RKO (cell line): Measurements from ENCODE around the gene WT1.
A peak's percentile ranks its signal among the peaks of the same experiment; 100 is the strongest.
"Not testable (repeated sequence)": the region's sequence is repeated elsewhere in the genome, so short reads cannot be mapped to it uniquely, and the experiment has no call there.

Experiments used
- DNase-seq: peaks from one replicate; pipeline ENCODE4 v3.0.0-alpha.2; 2016; ENCODE audit warnings: low spot score

The WT1 gene

DNA sequence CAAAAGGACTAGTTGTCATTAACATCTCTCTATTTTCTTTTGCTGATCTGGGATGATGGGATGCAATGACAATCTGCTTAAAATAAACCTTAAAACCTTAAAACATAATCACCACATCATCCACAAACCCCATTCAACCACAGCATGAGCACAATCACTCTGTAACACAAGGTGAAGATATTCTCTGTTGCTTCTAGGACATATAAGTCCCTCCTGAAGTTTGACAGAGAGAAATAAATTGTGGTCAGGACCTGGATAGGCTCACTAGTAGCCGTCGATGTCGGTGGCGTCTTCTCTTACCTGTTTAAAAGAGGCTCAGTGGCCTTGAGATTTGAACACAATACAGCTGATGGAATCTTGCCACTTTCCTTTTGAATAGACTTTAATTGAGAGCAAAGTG is 47.9 kb downstream of the WT1 start:
- DNase-seq = no peak

DNA sequence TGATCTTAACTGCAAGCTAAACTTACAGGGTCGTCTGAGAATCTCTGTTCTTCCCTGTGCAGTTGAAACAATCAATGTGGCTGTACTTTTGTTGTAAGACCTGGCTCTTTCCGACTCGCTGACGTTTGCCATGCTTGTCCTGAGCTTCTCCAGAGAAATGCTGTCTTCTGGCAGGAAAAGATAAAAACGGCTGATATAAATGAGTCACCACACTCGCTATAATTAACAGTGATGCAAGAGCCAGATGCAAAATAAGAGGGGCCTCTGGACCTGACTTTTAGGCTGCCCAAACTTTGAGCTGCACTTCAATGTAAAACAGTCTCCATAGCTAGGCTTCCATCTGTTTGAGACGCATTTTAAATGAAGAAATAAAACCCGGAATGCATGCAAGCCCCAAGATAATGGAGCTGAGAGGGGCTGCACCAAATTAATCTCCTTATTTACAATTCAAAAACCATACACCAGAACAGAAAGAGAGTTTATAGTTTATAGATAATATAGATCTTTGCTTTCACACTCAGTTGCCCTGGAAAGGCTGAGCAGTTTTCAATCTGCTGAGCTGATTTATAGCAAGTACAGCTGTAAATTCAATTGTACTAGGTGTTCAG is 48.5 kb downstream of the WT1 start:
- DNase-seq = no peak

DNA sequence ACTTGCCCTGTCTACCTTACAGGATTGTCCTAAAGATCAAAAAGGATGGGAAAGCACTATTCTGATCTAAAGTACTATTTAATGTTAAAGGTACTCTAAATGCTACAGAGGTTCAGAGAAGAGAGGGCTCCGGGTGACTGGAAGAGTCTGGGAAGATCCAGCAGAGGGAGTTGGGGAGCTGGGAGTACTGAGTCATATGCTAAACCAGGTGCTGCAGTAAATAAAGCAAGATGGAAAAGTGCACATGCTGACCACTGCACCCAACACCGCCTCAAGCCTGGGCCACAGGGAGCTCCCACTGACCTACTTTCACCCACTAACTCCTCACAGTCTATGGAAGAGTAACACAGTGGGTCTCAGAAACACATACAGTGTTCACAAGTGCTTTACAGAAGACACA is 49.3 kb downstream of the WT1 start:
- peak; percentile 72 for DNase-seq

DNA sequence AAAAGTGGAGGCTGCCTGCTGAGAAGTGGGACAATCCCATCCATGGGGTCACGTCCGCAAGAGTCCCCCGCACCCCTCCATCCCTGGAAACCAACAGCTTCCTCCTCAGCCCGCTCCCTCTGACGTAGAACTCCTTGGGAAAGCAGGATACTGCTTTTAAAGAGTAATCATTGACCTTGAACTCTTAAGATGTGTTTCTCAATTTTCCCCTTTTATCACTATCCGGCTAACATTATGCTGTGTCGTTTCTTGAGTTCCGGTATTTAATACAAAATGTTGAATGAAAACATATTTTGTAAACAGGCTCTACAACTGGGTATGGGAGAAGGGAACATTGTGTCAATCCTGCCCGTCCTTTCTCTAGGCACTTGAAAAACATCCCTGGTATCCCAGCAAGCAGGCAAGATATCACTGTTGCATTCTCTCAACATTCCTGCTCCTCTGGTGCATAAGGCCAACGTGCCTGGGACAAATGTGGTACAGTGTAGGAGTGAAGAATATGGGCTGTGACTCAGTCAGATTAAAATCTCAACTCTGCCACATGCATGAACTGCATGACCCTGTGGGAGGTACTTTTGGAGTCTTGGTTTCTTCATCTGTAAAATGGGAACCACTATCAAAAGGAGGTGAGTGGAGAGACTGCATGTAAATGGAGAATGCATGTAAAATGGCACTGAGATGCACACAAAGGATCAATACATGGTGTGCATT is 52.8 kb downstream of the WT1 start:
- DNase-seq = no peak

DNA sequence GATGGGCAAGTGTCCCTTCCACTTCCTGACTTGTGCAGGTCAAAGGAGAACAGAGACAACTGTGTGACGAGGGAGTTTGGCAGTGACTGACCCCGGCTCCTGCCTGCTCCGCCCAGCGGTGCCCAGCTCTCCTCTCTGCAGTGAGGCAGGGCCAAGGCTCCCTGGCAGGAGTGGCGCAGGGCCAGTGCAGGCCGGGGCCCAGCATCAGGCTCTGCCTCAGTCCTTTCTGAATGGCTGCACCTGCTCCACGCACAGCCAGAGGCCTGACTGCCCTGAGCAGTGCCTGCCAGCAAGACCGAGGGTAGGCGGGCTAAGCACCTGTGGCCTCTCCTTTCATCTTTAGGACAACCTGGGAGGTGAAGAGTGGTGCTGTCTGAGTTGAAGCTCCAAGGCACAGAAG is 54.2 kb downstream of the WT1 start:
- DNase-seq = no peak

DNA sequence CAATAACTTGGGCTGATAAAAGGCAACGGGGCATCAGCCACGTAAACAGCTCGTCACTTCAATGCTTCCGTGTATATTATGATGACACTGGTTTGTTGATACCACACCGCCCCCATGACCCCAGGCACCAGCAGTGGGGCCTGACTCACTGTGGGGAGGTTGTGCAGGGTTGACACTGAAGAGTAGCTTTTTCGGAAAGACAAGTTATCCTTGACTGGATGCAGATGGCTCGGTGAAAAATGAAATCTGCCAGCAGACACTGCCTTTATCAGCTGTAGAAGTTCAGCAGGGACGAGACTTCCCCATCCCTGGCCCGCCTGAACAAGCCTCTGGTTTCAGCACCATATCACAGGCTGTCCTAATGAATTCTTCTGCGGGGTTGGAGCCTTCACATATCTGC is 55.6 kb downstream of the WT1 start:
- no peak for DNase-seq

DNA sequence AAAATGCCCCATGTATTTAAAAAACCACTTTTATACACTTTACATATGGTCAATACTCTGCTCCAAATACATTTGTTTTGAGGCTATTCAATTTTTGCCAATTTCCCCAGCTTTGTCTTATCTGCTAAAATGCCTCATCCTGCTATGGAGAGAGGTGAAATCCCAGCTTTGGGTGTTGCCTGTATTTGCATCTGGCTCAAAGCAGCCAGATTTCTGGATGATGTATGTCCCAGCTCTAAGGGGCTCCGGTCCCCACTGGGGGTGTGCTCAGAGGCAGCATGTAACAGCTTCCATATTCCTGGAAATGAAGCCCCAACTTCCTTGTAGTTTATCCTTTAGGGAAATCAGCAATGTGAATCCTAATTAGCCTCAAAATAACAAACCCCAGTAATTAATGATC is 59.5 kb downstream of the WT1 start:
- DNase-seq = no peak

DNA sequence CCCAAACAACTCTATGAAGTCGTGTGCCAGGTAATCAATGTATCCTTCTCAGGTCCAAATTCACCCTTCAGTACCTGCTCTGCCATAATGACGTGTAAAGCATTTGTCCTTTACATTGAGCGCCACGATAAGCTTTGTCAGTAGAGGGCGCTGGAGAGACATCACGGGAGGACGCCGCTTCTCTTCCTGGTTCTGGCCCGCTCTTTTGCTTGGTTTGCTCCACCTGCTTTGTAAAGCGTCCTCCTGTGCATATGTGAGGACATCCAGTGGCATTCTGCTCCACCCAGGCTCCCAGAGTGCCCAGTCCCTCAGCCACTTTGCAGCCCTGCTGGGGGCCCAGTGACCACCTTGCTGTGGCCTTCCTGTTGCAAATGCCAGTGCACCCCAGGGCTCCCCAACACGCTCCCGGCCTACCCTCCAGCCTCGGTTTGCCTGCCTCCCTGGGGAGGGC is 61.1 kb downstream of the WT1 start:
- DNase-seq = no peak

DNA sequence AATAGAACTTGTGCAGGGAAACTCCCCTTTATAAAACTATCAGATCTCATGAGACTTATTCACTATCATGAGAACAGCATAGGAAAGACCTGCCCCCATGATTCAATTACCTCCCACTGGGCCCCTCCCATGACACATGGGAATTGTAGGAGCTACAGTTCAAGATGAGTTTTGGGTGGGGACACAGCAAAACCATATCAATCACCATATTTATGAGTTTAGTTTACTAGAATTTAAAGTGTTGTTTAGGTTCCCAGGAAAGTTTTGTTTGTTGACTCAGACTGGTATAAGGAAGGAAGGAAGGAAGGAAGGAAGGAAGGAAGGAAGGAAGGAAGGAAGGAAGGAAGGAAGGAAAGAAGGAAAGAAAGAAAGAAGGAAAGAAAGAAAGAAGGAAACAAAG is 65.4 kb downstream of the WT1 start:
- DNase-seq = not testable (repeated sequence)

DNA sequence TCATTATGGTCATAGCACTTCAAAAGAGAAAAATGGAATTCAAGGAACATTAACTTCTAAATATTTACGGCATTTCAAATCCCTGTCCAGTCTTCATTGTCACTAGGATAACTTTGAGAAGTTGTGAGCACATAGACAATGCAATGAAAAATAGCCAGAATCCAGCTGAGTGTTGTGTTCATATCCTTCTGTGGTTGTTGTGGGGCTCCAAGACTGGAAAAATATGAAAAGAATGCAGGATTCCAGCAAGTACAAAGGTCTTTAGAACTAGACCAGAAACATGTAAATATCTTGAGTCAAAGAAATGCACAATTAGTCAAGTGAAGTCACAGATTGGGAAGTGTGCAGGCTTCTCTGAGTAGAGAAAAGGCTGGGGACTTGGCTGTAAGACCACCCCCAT is 68.7 kb downstream of the WT1 start:
- no peak for DNase-seq

DNA sequence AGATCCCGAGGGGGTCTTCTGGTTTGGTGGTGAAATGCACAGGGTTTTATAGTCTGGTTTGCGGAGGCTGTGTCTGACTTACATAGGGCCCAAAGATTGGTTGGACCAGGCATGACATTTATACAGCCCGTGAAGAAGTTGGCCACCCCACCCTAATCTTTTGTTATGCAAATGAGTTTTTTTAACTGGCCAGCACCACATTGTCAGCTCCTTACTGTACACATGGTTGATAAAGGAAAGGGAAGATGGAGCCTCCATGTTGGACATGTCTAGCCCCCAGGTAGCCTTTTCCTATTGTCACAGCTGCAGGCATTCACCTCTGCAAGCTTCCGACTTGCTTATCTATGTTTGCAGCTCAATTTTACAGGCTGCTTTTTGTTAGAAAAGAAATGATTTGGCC is 70.1 kb downstream of the WT1 start:
- no peak for DNase-seq

DNA sequence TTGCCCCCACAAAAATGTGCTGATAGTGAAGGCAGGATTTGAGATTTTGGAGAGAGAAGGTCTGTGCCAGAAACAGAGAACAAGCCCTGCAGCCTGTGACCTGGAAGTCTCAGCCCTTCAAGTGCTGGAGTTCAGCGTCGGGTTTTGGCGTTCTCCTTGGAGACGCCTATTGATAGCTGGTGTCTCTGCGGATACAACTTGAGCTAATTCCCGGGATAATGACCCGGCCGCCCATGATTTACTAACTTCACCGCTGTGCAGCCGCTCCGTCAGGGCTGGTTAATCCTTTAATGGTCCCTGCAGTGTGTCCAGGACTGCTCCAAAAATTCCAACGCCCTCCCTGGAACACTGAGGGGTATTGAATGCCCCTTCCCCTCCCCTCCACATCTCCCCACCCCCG is 76.6 kb downstream of the WT1 start:
- DNase-seq = no peak

DNA sequence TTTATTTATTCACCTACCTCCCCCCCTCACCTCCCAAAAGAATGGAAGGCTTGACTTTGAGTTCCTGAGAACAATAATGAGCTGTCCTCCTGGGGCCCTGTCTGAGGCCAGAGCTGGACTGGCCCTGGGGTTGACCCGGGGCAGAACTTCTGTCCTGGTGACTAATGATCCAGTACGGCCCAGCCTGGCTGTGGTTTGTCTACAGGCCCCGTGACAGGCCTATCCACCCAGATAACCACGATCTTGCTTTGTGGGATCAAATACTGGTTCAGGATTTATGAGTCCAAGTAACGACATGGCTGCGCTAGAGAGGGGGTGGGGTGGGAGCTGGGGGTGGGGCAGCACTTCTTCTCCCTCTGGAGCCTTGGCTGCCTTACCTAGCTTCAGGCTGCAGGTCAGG is 81.5 kb downstream of the WT1 start:
- no peak for DNase-seq

DNA sequence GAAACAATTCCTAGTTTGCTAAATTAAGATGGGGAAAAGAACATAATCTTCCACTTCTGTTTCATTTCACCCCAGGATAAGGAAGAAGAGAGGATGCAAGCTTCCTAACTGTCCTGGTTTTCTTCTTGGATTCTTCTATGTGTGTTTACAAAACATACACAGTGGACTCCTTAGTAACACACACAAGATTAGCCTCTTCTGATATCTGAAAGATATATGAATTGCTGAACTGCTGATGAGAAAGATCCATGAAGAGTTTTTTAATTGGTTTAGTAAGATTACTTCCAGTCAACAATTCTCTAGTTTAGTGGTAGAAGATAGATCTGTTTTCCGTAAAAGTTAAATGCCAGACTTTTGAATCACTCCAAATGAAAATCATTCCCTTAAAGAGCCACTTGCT is 86.8 kb downstream of the WT1 start:
- DNase-seq = no peak

DNA sequence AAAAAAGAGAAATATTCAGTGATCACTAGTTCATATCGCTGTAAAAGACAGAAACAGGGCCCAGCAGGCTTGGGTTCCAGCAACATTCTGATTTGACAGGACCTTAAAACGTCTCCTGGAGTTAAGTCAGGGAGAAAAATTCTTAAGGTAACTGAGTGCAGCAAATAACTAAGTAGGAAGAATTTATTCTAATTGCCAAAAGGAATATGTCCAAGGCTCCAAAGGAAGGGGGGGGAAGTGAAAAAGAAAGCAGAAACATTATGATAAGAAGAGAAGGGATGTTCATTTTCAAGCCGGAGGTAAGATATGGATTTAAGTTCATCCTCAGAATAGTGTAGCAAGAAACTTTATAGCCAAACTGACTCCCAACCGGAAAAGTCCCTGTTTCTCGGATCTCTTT is 90.4 kb downstream of the WT1 start:
- DNase-seq = no peak

DNA sequence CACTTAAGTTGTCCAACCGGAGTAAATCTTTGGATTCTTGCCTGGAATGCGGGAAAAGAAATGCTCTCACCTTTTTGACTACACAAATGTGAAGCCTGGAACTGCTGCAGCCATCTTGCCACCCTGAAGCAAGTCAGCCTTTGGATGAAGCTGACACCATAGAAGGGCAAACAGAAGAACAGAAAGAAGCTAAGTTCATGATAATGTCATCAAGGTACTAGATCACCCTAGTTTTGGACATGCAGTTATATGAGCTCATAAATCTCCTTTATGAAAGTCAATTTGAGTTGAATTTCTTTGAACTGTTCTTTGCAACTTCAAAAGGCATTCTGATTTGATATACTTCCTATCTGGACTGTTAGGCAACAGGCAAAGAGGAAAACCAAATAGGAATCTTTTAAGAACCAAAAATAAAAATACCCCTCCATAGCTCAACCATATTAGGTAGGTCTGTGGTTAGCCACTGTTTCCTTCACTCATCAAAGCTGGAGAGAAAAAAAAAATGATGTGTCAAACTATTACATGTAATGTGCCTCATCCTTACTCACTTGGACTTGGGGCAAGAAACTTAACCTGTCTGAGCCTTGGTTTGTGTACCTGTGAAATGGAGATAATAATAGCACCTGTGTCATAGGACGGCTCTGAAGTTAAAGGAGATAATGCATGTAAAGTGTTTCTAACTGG is 91.9 kb downstream of the WT1 start:
- DNase-seq = no peak

DNA sequence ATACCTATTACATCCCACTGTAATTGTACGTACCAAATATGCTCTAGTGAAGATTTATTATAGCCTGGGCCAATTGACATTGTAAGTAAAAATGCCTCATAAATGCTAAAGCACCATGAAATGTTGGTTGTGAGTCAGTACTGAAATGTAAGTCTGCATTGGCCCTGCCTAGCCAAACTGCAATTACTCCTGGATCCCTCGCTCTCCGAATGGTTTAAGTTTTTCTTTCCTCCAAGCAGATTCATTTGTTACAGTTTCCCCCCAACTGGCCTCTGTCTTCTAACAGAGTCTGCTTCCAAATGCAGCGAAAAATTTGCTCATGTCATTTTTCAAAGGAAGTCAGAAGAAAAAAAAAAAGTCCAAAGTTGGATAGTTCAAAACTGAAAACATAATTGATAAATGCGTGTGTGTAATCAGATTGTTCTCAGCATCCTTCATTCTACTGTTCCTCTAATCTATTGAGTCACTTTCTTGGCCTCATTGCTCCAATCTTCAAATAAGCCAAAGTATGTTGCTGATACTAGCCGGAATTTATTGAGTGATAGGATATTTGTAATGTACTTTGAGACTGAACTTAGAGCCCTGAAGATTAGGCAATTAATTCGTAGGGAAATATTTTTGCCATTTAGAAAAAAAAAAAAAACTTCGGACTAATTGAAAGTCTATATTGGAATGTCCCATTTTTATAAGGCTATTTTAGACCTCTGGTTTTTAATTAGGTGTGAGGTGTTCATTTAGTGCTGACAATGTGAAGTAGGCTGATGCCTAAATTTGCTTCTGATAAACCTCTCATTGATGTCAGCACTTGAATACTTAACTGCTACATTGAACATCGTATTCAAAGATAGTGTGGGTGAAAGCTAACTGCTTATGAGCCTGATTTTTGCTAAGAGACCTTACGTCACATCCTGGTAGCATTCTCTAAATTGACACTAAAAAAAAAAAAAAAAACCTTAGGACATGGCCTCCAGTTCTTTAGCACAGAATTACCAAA is 93.4 kb downstream of the WT1 start:
- no peak for DNase-seq

DNA sequence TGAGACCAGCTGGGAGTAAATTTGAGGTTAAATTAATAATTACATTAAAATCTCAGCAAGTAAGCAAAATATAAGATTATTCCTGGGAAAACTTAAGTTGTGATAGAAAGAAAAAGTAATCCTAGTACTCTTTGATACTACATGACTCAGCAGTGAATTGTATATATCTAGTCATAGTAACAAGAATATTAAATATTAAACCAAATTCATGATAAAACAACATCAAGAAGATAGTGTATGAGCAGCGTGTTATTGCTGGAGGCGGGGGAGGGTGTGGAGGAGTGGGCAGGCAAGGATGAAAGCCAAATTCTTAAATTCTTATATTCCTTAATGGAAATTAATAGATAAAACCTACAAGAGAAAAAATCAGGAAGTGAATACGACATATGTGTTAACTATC is 95.2 kb downstream of the WT1 start:
- no peak for DNase-seq
